ENCODE measurements around the gene CCDC197. TPM values are rescaled to one million over a fixed set of nuclear protein-coding genes. Genes with fewer than 3 reads are reported as not detected.

CCDC197 gene
- total RNA-seq, 1 donor = not detected

GRCh38 chr14:93956514-93957332 lies 40.4 kb upstream of the CCDC197 start:
- Histone ChIP-seq H2AFZ (ENCODE audit: low read length) (no peak overlapping the region), H3K9me3 (ENCODE audit: low read depth, low read length) (no peaks in the 10 kb centered on the region), H3K36me3 (ENCODE audit: insufficient read depth, low read length) (no peaks in the 10 kb centered on the region), H3K27ac (ENCODE audit: low read depth, low read length) (no peak overlapping the region), H3K4me1 (ENCODE audit: insufficient read depth, low read length) (peaks cover 16% of the 10 kb centered on the region), H4K20me1 (ENCODE audit: insufficient read depth, low read length) (no peaks in the 10 kb centered on the region), H3K27me3 (ENCODE audit: insufficient read depth, low read length) (no peaks in the 10 kb centered on the region), H3K79me2 (ENCODE audit: insufficient read depth, low read length) (no peaks in the 10 kb centered on the region), H3K4me3 (ENCODE audit: insufficient read depth, low read length) (no peak overlapping the region), H3K4me2 (ENCODE audit: insufficient read depth, low read length) (no peak overlapping the region)
- TF ChIP-seq, protein P1, sequence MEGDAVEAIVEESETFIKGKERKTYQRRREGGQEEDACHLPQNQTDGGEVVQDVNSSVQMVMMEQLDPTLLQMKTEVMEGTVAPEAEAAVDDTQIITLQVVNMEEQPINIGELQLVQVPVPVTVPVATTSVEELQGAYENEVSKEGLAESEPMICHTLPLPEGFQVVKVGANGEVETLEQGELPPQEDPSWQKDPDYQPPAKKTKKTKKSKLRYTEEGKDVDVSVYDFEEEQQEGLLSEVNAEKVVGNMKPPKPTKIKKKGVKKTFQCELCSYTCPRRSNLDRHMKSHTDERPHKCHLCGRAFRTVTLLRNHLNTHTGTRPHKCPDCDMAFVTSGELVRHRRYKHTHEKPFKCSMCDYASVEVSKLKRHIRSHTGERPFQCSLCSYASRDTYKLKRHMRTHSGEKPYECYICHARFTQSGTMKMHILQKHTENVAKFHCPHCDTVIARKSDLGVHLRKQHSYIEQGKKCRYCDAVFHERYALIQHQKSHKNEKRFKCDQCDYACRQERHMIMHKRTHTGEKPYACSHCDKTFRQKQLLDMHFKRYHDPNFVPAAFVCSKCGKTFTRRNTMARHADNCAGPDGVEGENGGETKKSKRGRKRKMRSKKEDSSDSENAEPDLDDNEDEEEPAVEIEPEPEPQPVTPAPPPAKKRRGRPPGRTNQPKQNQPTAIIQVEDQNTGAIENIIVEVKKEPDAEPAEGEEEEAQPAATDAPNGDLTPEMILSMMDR (IDR thresholded peaks at IDR 0.05; ENCODE audit: extremely low read depth, low read depth, low read length) = no peak
- DNase-seq (ENCODE audit: insufficient read length, low spot score, missing footprints) = peak; percentile 62

- H4K20me1 ChIP-seq (ENCODE audit: insufficient read depth, low read length) = no peaks in the 10 kb centered on the region
Observed at GRCh38 chr14:93957333-93957710, 39.8 kb upstream of the CCDC197 start.

GRCh38 chr14:93957751-93958566 lies 39.1 kb upstream of the CCDC197 start:
- Histone ChIP-seq H3K27me3 (ENCODE audit: insufficient read depth, low read length) (no peaks in the 10 kb centered on the region), H3K4me2 (ENCODE audit: insufficient read depth, low read length) (no peak overlapping the region), H3K36me3 (ENCODE audit: insufficient read depth, low read length) (no peaks in the 10 kb centered on the region), H3K4me1 (ENCODE audit: insufficient read depth, low read length) (peaks cover 16% of the 10 kb centered on the region), H3K79me2 (ENCODE audit: insufficient read depth, low read length) (no peaks in the 10 kb centered on the region), H3K4me3 (ENCODE audit: insufficient read depth, low read length) (no peak overlapping the region), H3K9me3 (ENCODE audit: low read depth, low read length) (no peaks in the 10 kb centered on the region), H2AFZ (ENCODE audit: low read length) (no peak overlapping the region), H4K20me1 (ENCODE audit: insufficient read depth, low read length) (no peaks in the 10 kb centered on the region), H3K27ac (ENCODE audit: low read depth, low read length) (no peak overlapping the region)
- DNase-seq (ENCODE audit: insufficient read length, low spot score, missing footprints) = peak; percentile 51
- TF ChIP-seq, protein P1 (IDR thresholded peaks at IDR 0.05; ENCODE audit: extremely low read depth, low read depth, low read length) = no peak

More at GRCh38 chr14:93957333-93957710, 39.8 kb upstream of the CCDC197 start:
- Histone ChIP-seq H3K36me3 (ENCODE audit: insufficient read depth, low read length) (no peaks in the 10 kb centered on the region), H3K4me1 (ENCODE audit: insufficient read depth, low read length) (peaks cover 16% of the 10 kb centered on the region), H3K4me3 (ENCODE audit: insufficient read depth, low read length) (no peak overlapping the region), H3K27ac (ENCODE audit: low read depth, low read length) (no peak overlapping the region), H3K4me2 (ENCODE audit: insufficient read depth, low read length) (no peak overlapping the region), H2AFZ (ENCODE audit: low read length) (no peak overlapping the region), H3K79me2 (ENCODE audit: insufficient read depth, low read length) (no peaks in the 10 kb centered on the region), H3K9me3 (ENCODE audit: low read depth, low read length) (no peaks in the 10 kb centered on the region), H3K27me3 (ENCODE audit: insufficient read depth, low read length) (no peaks in the 10 kb centered on the region)
- no peak for DNase-seq (ENCODE audit: insufficient read length, low spot score, missing footprints)
- TF ChIP-seq, protein P1 (IDR thresholded peaks at IDR 0.05; ENCODE audit: extremely low read depth, low read depth, low read length) = no peak
